Measurements from ENCODE around the gene ISX. TPM values are rescaled to one million over a fixed set of nuclear protein-coding genes. Genes with fewer than 3 reads are reported as not detected.

Gene ISX
- total RNA-seq, 1 donor from 2014 or later = not detected

DNA sequence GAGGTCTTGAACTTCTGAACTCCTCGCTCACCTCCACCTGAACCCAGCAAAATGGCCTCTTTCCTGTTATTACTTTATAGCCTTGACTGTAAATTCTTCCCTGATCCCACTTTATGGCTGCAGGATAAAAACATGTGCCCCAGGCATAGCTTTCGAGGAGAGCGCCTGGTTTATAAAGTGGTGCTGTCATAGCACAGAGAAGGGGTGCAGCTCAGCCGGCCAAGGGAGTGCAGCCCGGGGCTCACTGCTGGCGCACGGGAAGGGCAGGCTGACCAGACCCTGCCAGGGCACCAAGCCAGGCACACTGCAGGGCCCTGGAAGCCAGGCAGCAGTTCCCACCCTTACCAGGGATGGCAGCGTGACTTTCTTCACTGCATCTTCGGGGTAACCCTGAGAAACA lies 50.9 kb downstream of the ISX start:
- no peaks in the 10 kb centered on the region for H3K4me1 Mint-ChIP-seq
- TF ChIP-seq, protein P1, sequence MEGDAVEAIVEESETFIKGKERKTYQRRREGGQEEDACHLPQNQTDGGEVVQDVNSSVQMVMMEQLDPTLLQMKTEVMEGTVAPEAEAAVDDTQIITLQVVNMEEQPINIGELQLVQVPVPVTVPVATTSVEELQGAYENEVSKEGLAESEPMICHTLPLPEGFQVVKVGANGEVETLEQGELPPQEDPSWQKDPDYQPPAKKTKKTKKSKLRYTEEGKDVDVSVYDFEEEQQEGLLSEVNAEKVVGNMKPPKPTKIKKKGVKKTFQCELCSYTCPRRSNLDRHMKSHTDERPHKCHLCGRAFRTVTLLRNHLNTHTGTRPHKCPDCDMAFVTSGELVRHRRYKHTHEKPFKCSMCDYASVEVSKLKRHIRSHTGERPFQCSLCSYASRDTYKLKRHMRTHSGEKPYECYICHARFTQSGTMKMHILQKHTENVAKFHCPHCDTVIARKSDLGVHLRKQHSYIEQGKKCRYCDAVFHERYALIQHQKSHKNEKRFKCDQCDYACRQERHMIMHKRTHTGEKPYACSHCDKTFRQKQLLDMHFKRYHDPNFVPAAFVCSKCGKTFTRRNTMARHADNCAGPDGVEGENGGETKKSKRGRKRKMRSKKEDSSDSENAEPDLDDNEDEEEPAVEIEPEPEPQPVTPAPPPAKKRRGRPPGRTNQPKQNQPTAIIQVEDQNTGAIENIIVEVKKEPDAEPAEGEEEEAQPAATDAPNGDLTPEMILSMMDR (IDR thresholded peaks at IDR 0.05) = no peak
- H3K27me3 Mint-ChIP-seq = peaks cover 7% of the 10 kb centered on the region
- no peak overlapping the region for H3K27ac Mint-ChIP-seq
- no peaks in the 10 kb centered on the region for H3K36me3 Mint-ChIP-seq (ENCODE audit: low read depth)
- H3K9me3 Mint-ChIP-seq = no peaks in the 10 kb centered on the region
- no peak overlapping the region for H3K4me3 Mint-ChIP-seq
- no peak for ATAC-seq (ENCODE audit: low read depth)
- ChIA-PET POLR2A (no interaction called here), CTCF (no interaction called here)
- no peak for DNase-seq
- intact Hi-C loops (cut with micrococcal nuclease) = no loop called here

DNA sequence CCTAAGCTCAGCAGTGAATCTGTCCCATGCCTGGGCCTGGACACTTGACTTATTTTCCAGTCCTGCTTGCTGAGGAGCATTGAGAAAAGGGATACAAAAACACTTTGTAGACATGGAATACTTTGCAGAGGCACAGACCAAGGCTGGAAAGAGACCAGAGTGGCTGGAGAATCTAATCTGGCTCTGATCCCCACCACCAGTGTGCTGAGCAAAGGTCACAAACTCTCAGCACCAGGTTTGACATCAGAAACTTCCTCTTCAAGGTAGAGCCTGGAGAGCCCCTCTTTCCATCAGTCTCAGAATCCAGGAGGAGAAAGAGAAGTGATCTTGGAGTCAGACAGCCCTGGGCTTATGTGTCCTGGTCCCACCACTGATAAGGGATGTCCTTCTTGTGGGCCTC lies 53.5 kb downstream of the ISX start:
- H3K4me3 Mint-ChIP-seq = no peak overlapping the region
- ChIA-PET CTCF (no interaction called here), POLR2A (no interaction called here)
- TF ChIP-seq, protein P1 (IDR thresholded peaks at IDR 0.05) = no peak
- DNase-seq (no peak), ATAC-seq (ENCODE audit: low read depth) (no peak)
- H3K27me3 Mint-ChIP-seq = peaks cover 15% of the 10 kb centered on the region
- H3K9me3 Mint-ChIP-seq = no peaks in the 10 kb centered on the region
- no peak overlapping the region for H3K27ac Mint-ChIP-seq
- intact Hi-C loops (cut with micrococcal nuclease) = no loop called here
- H3K4me1 Mint-ChIP-seq = no peaks in the 10 kb centered on the region
- H3K36me3 Mint-ChIP-seq (ENCODE audit: low read depth) = no peaks in the 10 kb centered on the region

DNA sequence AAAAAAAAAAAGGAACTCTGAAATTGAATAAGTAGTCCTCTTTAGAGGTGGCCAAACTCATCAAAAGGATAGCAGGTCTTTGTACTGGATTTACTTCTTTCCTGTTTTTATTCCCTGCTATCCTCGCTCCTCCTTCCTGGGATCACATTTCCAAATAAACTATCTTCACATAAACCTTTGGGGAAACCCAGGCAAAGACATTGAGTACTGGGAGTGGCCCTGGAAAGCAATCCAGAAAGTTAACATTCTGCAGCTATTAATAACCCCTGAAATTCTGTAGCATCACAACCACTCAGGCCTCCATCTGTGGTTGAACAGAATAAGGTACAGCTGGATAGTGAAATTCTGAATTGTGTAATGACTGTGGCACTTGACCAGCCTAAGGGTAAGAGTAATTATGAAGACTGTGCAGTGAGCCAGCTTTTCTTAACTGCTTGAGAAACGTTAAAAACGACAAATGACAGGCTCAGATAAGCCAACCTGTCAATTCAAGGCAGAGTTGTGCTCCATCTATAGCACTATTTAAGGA lies 58.8 kb downstream of the ISX start:
- intact Hi-C loops (cut with micrococcal nuclease) = no loop called here

DNA sequence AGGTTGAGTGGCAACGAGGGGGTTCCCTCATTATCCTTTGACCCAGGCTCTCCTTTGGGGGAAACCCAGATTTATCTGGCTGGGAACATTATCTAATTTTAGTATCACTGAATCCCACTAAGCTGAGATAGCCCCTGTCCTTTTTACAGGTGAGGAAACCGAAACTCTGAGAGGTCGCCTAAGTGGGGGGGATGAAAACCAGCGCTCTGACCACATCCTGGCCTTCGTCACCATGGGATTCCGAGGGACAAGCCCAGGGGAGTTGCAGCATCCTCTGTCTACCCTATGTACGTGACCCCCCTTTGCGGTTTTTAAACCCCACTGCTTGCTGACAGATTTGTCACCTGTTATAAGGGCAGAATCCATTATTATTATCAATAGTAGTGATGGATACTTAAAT lies 61.0 kb downstream of the ISX start:
- TF ChIP-seq, protein P1 (IDR thresholded peaks at IDR 0.05) = no peak
- intact Hi-C loops (cut with micrococcal nuclease) = no loop called here
- DNase-seq = no peak
- ATAC-seq (ENCODE audit: low read depth) = no peak
- ChIA-PET POLR2A (no interaction called here), CTCF (no interaction called here)
- no peaks in the 10 kb centered on the region for H3K36me3 Mint-ChIP-seq (ENCODE audit: low read depth)
- H3K27ac Mint-ChIP-seq = no peak overlapping the region
- H3K27me3 Mint-ChIP-seq = peaks cover 39% of the 10 kb centered on the region
- no peaks in the 10 kb centered on the region for H3K9me3 Mint-ChIP-seq
- no peak overlapping the region for H3K4me3 Mint-ChIP-seq
- no peaks in the 10 kb centered on the region for H3K4me1 Mint-ChIP-seq

More for the DNA sequence above, 58.8 kb downstream of the ISX start:
- Mint-ChIP-seq H3K4me1 (no peaks in the 10 kb centered on the region), H3K36me3 (ENCODE audit: low read depth) (no peaks in the 10 kb centered on the region), H3K27me3 (peaks cover 30% of the 10 kb centered on the region), H3K4me3 (no peak overlapping the region), H3K27ac (no peak overlapping the region), H3K9me3 (no peaks in the 10 kb centered on the region)
- no peak for DNase-seq
- CTCF ChIA-PET = interaction anchor here (1.7 kb wide), 1 partner anchor 26 kb away, joined by 5 read pairs; no protein-coding TSS in a partner anchor
- POLR2A ChIA-PET = no interaction called here
- ATAC-seq (ENCODE audit: low read depth) = no peak
- TF ChIP-seq, protein P1 (IDR thresholded peaks at IDR 0.05) = no peak

- no peaks in the 10 kb centered on the region for H3K36me3 Mint-ChIP-seq (ENCODE audit: low read depth)
- ChIA-PET CTCF (no interaction called here), POLR2A (no interaction called here)
- peaks cover 42% of the 10 kb centered on the region for H3K27me3 Mint-ChIP-seq
- no peak overlapping the region for H3K27ac Mint-ChIP-seq
- intact Hi-C loops (cut with micrococcal nuclease) = no loop called here
- no peaks in the 10 kb centered on the region for H3K4me1 Mint-ChIP-seq
- ATAC-seq (ENCODE audit: low read depth) = no peak
- H3K4me3 Mint-ChIP-seq = no peak overlapping the region
- TF ChIP-seq, protein P1 (IDR thresholded peaks at IDR 0.05) = no peak
- no peaks in the 10 kb centered on the region for H3K9me3 Mint-ChIP-seq
- DNase-seq = no peak
Measured at GRCh38 chr22:35128637-35129036, 62.7 kb downstream of the ISX start.

Measured in activated B cell treated with CpG ODN at 0.5 μM for 24 hours (primary cell).